ENCODE results near the gene PITPNM3. TPM values are rescaled to one million over a fixed set of nuclear protein-coding genes. Genes with fewer than 3 reads are reported as not detected.

PITPNM3 gene
- total and polyA plus RNA-seq, 2 experiments from 2014 or later = 1.0 to 1.5 TPM

DNA sequence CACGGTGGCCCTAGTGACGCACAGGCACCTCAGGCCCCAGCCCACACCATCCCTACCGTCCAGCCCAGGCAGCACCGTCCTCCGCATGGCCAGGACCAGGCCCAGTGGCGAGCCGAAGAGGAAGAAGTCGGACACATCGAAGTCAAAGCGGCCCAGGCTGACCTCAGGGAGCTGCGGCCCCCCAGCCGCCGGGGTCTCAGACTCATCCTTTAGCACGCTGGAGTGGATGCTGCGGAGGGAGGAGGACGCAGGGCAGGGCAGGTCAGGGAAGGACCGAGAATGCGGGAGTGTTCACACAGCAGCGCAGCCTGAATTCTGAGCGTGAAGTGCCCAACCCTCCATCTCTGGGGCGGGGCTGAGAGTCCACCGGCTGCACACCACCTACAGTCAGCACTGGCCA, 82.0 kb downstream of the PITPNM3 start (continued):
- TF ChIP-seq, protein P1, sequence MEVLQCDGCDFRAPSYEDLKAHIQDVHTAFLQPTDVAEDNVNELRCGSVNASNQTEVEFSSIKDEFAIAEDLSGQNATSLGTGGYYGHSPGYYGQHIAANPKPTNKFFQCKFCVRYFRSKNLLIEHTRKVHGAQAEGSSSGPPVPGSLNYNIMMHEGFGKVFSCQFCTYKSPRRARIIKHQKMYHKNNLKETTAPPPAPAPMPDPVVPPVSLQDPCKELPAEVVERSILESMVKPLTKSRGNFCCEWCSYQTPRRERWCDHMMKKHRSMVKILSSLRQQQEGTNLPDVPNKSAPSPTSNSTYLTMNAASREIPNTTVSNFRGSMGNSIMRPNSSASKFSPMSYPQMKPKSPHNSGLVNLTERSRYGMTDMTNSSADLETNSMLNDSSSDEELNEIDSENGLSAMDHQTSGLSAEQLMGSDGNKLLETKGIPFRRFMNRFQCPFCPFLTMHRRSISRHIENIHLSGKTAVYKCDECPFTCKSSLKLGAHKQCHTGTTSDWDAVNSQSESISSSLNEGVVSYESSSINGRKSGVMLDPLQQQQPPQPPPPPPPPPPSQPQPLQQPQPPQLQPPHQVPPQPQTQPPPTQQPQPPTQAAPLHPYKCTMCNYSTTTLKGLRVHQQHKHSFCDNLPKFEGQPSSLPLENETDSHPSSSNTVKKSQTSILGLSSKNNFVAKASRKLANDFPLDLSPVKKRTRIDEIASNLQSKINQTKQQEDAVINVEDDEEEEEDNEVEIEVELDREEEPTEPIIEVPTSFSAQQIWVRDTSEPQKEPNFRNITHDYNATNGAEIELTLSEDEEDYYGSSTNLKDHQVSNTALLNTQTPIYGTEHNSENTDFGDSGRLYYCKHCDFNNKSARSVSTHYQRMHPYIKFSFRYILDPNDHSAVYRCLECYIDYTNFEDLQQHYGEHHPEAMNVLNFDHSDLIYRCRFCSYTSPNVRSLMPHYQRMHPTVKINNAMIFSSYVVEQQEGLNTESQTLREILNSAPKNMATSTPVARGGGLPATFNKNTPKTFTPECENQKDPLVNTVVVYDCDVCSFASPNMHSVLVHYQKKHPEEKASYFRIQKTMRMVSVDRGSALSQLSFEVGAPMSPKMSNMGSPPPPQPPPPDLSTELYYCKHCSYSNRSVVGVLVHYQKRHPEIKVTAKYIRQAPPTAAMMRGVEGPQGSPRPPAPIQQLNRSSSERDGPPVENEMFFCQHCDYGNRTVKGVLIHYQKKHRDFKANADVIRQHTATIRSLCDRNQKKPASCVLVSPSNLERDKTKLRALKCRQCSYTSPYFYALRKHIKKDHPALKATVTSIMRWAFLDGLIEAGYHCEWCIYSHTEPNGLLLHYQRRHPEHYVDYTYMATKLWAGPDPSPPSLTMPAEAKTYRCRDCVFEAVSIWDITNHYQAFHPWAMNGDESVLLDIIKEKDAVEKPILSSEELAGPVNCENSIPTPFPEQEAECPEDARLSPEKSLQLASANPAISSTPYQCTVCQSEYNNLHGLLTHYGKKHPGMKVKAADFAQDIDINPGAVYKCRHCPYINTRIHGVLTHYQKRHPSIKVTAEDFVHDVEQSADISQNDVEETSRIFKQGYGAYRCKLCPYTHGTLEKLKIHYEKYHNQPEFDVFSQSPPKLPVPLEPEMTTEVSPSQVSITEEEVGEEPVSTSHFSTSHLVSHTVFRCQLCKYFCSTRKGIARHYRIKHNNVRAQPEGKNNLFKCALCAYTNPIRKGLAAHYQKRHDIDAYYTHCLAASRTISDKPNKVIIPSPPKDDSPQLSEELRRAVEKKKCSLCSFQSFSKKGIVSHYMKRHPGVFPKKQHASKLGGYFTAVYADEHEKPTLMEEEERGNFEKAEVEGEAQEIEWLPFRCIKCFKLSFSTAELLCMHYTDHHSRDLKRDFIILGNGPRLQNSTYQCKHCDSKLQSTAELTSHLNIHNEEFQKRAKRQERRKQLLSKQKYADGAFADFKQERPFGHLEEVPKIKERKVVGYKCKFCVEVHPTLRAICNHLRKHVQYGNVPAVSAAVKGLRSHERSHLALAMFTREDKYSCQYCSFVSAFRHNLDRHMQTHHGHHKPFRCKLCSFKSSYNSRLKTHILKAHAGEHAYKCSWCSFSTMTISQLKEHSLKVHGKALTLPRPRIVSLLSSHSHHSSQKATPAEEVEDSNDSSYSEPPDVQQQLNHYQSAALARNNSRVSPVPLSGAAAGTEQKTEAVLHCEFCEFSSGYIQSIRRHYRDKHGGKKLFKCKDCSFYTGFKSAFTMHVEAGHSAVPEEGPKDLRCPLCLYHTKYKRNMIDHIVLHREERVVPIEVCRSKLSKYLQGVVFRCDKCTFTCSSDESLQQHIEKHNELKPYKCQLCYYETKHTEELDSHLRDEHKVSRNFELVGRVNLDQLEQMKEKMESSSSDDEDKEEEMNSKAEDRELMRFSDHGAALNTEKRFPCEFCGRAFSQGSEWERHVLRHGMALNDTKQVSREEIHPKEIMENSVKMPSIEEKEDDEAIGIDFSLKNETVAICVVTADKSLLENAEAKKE (CRISPR knock-in tag; IDR thresholded peaks at IDR 0.05) = no peak

DNA sequence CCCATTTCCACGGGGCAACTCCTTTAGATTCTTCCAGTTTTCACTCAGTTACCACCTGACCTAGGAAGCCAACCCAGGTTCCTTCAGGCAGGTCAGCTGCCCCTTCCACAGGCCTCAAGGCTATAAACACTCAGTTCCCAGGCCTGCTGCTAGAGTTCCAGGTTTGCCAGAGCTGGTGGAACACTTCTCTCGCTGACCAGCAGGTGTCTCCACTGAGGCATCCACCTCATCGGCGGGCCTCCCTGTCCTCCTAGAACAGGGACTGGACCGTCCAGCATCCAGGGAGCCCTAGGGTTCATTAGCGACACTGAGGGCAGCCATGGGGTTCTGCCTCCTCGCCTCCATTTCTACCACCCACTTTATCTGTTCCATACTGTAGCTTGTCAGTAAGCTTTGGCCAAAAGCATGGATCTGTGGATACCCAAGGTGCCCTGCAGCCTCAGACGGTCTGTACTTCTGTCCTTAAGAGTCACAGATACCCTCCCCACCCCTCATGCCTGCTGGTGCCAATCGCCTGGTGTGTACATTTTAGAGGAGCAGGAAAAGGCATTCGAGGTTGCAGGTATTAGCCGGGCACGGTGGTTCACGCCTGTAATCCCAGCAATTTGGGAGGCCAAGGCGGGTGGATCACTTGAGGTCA, 83.1 kb downstream of the PITPNM3 start:
- Mint-ChIP-seq H3K36me3 (ENCODE audit: low read depth) (no peaks in the 10 kb centered on the region), H3K4me1 (peaks cover 29% of the 10 kb centered on the region), H3K27me3 (ENCODE audit: insufficient read depth, low read depth, poor library complexity) (peaks cover 11% of the 10 kb centered on the region), H3K27ac (peak overlapping the region; percentile 38; the same call in 1 of the 2 replicates), H3K4me3 (no peak overlapping the region), H3K9me3 (no peaks in the 10 kb centered on the region; the same call in 2 of the 3 replicates)
- no peaks in the 10 kb centered on the region for H3K79me2 ChIP-seq (replicated peaks; ENCODE audit: insufficient read depth)
- no peaks in the 10 kb centered on the region for H3K27me3 ChIP-seq (ENCODE audit: insufficient read depth)
- no peak overlapping the region for H3K4me3 ChIP-seq
- DNase-seq (ENCODE audit: low spot score) = peak; percentile 83
- H3K4me1 ChIP-seq (ENCODE audit: insufficient read depth) = no peaks in the 10 kb centered on the region
- ATAC-seq = peak; percentile 79
- no peak overlapping the region for H2AFZ ChIP-seq
- H4K20me1 ChIP-seq (replicated peaks; ENCODE audit: insufficient read depth) = no peaks in the 10 kb centered on the region
- H3K36me3 ChIP-seq (ENCODE audit: insufficient read depth) = no peaks in the 10 kb centered on the region
- H3K27ac ChIP-seq (ENCODE audit: low read depth) = no peak overlapping the region
- no peak for TF ChIP-seq POLR2AphosphoS5 (IDR thresholded peaks at IDR 0.05; ENCODE audit: low read depth)
- no peak for TF ChIP-seq CREB1 (CRISPR knock-in tag; IDR thresholded peaks at IDR 0.05; ENCODE audit: low read depth)
- TF ChIP-seq, protein P2, sequence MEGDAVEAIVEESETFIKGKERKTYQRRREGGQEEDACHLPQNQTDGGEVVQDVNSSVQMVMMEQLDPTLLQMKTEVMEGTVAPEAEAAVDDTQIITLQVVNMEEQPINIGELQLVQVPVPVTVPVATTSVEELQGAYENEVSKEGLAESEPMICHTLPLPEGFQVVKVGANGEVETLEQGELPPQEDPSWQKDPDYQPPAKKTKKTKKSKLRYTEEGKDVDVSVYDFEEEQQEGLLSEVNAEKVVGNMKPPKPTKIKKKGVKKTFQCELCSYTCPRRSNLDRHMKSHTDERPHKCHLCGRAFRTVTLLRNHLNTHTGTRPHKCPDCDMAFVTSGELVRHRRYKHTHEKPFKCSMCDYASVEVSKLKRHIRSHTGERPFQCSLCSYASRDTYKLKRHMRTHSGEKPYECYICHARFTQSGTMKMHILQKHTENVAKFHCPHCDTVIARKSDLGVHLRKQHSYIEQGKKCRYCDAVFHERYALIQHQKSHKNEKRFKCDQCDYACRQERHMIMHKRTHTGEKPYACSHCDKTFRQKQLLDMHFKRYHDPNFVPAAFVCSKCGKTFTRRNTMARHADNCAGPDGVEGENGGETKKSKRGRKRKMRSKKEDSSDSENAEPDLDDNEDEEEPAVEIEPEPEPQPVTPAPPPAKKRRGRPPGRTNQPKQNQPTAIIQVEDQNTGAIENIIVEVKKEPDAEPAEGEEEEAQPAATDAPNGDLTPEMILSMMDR (conservative IDR thresholded peaks at IDR 0.05; ENCODE audit: low read depth in 2 of 2) = peak; percentile 93 to 94
- no peaks in the 10 kb centered on the region for H3F3A ChIP-seq (replicated peaks; ENCODE audit: low read depth)
- H3K4me2 ChIP-seq = no peak overlapping the region
- H3K9me2 ChIP-seq (ENCODE audit: insufficient read depth) = no peaks in the 10 kb centered on the region
